Testis (tissue), 3 donors: ENCODE measurements around the gene EHBP1. TPM values are rescaled to one million over a fixed set of nuclear protein-coding genes. Genes with fewer than 3 reads are reported as not detected.

Experiments used
- DNase-seq: peaks from one replicate; pipeline ENCODE4 v3.0.0-alpha.2; 2019
- H3K27ac ChIP-seq, 2 donors: fragments of 200-600 bp; sonication (generic); one replicate each; pipeline ENCODE4 v1.5.1; 2019
- H3K27me3 ChIP-seq: fragments of 200-600 bp; sonication (generic); one replicate; pipeline ENCODE4 v1.5.1; 2019
- H3K36me3 ChIP-seq: fragments of 200-600 bp; sonication (generic); one replicate; pipeline ENCODE4 v1.5.1; 2017; ENCODE audit warnings: low read depth; ENCODE audit errors: missing control alignments
- H3K4me1 ChIP-seq: fragments of 200-600 bp; sonication (generic); one replicate; pipeline ENCODE4 v1.5.1; 2019
- H3K4me3 ChIP-seq, 2 donors: fragments of 200-600 bp; sonication (generic); one replicate each; pipeline ENCODE4 v1.5.1; 2017 to 2019
- H3K9me3 ChIP-seq: fragments of 200-600 bp; sonication (generic); one replicate; pipeline ENCODE4 v1.5.1; 2017
- CTCF ChIP-seq, 3 experiments: fragments of 450-650 bp in 2 of 3; fragments of 200-600 bp in 1 of 3; sonication (generic) in 1 of 3; IDR thresholded peaks; one replicate each; pipeline ENCODE4 v1.5.1; 2016 to 2019; ENCODE audit warnings: antibody characterized with exemption in 3 of 3, mild to moderate bottlenecking in 2 of 3, moderate library complexity in 1 of 3
- POLR2A ChIP-seq: fragments of 450-650 bp; IDR thresholded peaks from one replicate; pipeline ENCODE4 v1.6.1; 2017; ENCODE audit warnings: antibody characterized with exemption, mild to moderate bottlenecking, moderate library complexity
- WGBS, 2 donors: methylation state at CpG; one replicate each; pipeline ENCODE4 v1.1.5; 2018; 5-methylcytosine and 5-hydroxymethylcytosine counted together
- intact Hi-C: fragments of 100-400 bp; cut with DNase I; formaldehyde crosslinking; loops from one replicate; pipeline ENCODE4 v1.15.1; 2023; ENCODE audit warnings: low total_unique reads
- polyA plus RNA-seq: library from polyadenylated mRNA; stranded (reverse); fragments of 350-450 nt; fragmentation: Illumina TruSeq; extraction: RNeasy Lipid Tissue Mini Kit (QIAGEN cat#74804); gene quantifications from one replicate; pipeline ENCODE4 v1.2.3, GENCODE V29; 2014; ENCODE audit warnings: low read depth, low replicate concordance; ENCODE audit not compliant: insufficient read depth
- total RNA-seq, 2 donors: library from RNA; depleted of rRNA; stranded (reverse); fragments of >200 nt; gene quantifications; one replicate each; pipeline ENCODE4 v1.2.3, GENCODE V29; 2016

EHBP1 gene
- total and polyA plus RNA-seq, 3 donors from 2014 or later = 69.3 to 99.5 (median 86.8) TPM

- Histone ChIP-seq H3K4me1 (no peaks in the 10 kb centered on the region), H3K9me3 (no peaks in the 10 kb centered on the region), H3K4me3 (no peak overlapping the region), H3K27me3 (no peaks in the 10 kb centered on the region), H3K36me3 (no peaks in the 10 kb centered on the region), H3K27ac (no peak overlapping the region)
- 85 to 100% methylated on average over 1 of the region's 1 CpG for WGBS, 2 donors
- no peak for DNase-seq
- no peak for TF ChIP-seq POLR2A
- no peak for TF ChIP-seq CTCF (IDR thresholded peaks at IDR 0.05)
- intact Hi-C loops = no loop called here
These were observed 28.0 kb downstream of the EHBP1 start for GRCh38 chr2:62733546-62733945.

GRCh38 chr2:62736899-62737559 is 31.5 kb downstream of the EHBP1 start:
- Histone ChIP-seq H3K4me1 (peaks cover 4% of the 10 kb centered on the region), H3K36me3 (no peaks in the 10 kb centered on the region), H3K27me3 (no peaks in the 10 kb centered on the region), H3K4me3 (no peak overlapping the region), H3K27ac (no peak overlapping the region), H3K9me3 (no peaks in the 10 kb centered on the region)
- DNase-seq = no peak
- TF ChIP-seq CTCF (IDR thresholded peaks at IDR 0.05) (no peak), POLR2A (no peak)
- intact Hi-C loops = no loop called here
- WGBS, 2 donors = 76 to 79% methylated on average over 6 of the region's 6 CpGs

- H3K27me3 ChIP-seq = no peaks in the 10 kb centered on the region
- no peaks in the 10 kb centered on the region for H3K9me3 ChIP-seq
- no peak for DNase-seq
- intact Hi-C loops = no loop called here
- 74 to 76% methylated on average over 2 of the region's 2 CpGs for WGBS, 2 donors
- TF ChIP-seq CTCF (IDR thresholded peaks at IDR 0.05) (no peak), POLR2A (no peak)
- H3K4me1 ChIP-seq = peaks cover 4% of the 10 kb centered on the region
- H3K36me3 ChIP-seq = no peaks in the 10 kb centered on the region
- no peak overlapping the region for H3K27ac ChIP-seq
- H3K4me3 ChIP-seq = no peak overlapping the region
These were observed 33.7 kb downstream of the EHBP1 start for GRCh38 chr2:62738981-62739936.

- no peak for DNase-seq
- Histone ChIP-seq H3K4me3 (no peak overlapping the region), H3K27ac (no peak overlapping the region), H3K4me1 (peaks cover 4% of the 10 kb centered on the region), H3K9me3 (no peaks in the 10 kb centered on the region), H3K27me3 (no peaks in the 10 kb centered on the region), H3K36me3 (no peaks in the 10 kb centered on the region)
- TF ChIP-seq POLR2A (no peak), CTCF (IDR thresholded peaks at IDR 0.05) (no peak)
- 48 to 49% methylated on average over 1 of the region's 1 CpG for WGBS, 2 donors
- intact Hi-C loops = no loop called here
These were observed 34.7 kb downstream of the EHBP1 start for GRCh38 chr2:62740221-62740620.
